DLD1 (cell line): Measurements from ENCODE around the gene TCERG1L.
"Not testable (repeated sequence)": the region's sequence is repeated elsewhere in the genome, so short reads cannot be mapped to it uniquely, and the experiment has no call there.

Experiments
- in situ Hi-C: cut with HindIII; loops from 2 replicates; pipeline ENCODE4 v1.10.0; 2017; ENCODE audit warnings: low sequenced_read_pairs

TCERG1L gene

DNA sequence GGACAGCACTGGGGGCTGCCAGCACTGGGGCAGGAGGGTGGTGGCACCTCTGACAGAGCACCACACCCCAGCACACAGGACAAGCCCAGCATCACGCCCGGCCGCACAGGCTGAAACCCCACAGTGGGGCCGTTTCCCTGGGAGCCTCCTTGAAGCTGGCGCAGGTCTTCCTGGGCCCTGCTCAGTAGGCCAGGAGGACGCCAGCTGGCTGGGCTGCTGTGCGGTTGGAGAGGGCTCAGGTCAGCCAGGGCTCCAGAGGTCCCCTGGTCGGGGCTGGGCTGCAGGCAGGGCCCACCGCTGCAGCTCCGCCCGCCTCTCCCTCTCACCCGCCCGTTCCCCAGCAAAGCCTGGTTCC, 137.3 kb downstream of the TCERG1L start:
- in situ Hi-C loops, result no loop called here

DNA sequence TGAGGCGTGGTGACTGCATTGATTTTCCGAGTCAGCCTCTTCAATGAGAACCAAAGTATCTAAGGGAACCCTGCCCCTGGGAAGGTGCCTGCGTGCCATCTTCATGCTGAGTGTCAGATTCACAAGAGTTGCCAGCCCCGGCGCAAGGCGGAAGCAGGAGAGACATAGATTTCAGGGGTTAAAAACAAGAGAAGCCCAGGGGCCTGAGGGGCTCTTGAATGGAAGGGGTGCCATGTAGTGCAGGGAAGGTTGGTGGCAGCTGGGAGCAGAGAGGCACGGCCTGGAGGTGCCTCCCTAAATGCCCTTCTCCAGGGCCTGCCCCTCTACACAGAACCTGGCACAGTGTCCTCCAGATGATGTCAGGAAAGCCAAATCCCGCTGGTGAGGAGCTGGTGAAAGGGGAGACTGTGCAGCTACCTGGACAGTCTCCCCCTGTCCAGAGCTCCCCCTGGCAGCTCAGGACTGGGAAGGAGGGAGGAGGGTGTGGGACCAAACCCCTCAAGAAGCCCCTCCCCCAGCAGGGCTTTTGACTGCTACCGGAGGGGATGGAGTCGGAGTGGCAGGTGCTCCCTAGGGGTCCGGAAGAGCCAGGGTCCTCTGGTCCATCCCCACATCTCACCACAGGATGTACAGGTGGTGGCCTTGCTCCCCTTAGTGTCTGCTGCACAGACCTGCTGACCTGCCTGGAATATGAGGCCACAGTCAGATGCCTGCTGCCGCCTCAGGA, 137.9 kb downstream of the TCERG1L start:
- in situ Hi-C loops, result no loop called here

DNA sequence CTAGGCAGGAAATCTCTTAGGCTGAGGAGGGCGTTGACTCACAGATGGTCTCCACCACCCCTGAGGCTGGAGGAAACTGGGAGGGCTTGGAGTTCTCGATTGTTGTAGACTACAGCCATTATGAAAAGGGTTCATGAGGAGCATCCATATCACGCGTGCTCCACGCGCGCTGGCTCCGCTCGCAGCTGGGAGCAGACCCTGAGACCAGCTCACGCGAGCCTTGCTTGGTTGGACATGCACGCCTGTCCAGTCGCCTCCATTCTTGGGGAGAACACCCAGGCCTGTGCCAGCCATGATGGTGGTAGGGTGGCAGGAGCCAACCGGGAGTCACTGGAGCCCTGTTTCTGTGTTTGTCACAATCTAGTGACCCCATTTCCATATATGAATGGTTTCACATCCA, 139.1 kb downstream of the TCERG1L start:
- in situ Hi-C loops, result no loop called here

DNA sequence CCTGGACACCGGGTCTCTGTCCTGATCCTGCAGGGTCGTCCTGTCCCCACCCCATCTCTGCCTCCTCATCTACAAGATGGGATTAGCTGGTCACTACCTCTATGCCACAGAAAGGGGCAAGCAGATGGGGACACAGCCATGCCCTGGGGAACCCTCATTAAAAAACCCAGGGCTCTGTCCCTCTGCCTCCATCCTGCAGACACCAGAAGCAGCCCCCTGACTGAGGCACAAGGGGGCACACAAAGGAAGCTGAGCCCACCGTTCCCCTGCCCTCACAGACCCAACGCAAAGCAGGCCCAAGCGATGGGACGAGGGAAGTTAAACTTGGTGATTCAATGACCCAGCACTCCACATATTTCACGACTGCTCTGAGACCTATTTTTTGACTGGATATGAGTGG, 142.4 kb downstream of the TCERG1L start:
- in situ Hi-C loops, result no loop called here

DNA sequence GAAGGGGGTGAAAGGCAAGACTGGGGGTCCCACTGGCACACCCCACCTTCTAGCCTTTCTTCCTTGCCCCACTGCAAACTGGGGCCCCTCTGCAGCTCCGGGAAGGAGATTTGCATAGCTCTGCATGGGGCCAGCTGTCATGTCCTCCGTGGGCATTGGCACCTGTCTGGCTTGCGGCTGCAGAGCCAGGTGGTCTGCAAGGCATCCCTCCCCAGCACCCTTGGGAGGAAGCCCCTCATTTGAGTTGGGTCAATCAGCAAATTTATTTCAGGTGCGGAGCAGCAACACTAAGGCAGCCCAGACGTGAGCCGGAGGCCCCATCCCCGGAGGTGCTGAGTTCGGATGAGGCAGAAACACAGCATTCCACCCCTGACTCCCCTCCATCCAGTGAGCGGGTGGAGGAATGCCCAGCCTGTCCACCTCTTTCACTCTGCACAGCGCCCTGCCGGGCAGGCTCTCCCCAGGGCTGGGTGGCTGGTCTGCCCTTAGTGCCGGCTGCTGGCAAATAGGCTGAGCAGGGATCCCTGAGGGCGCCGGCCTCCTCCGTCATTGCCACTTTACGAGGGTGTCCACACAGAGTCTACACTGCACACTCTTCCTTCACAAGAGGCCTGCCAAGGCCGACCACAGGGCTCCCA, 143.2 kb downstream of the TCERG1L start:
- in situ Hi-C loops, result no loop called here

DNA sequence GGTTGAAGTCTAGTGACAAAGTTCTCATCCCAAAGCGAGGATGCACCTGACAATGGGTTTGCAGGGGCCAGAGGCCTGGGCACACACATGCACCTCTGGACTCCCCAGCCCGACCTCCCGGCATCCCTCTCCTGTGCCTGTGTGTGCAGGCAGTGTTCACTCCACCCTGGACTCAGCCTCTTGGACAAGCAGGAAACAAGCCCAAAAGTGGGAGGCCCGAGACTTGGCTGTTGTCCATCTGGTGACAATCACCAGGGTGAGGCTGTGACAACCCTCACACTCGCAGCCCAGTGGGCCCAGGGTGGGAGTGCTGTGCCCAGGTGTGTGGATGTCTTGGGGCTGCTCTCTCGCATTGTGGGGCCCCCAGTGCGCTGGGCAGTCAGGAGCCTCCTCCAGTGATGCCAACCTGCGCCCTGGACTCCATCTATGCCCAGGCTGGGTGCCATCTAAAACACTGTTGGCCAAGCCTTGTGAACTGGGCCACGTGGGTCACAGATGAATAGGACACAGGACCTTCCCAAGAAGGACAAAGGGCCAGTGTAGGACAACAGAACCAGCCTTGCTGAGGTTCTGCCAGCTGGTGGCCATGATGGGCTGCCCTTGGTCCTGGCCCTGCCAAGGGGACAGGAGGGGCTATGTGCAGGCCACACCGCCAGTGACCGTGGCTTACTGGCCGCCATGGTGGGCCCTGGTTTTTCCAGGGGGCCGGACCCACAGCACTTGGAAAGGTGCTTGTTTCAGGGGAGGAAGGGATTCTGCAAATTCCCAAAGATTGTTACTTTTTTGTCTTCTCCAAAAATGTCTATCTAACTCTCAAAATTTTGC, 144.3 kb downstream of the TCERG1L start:
- in situ Hi-C loops, result no loop called here

DNA sequence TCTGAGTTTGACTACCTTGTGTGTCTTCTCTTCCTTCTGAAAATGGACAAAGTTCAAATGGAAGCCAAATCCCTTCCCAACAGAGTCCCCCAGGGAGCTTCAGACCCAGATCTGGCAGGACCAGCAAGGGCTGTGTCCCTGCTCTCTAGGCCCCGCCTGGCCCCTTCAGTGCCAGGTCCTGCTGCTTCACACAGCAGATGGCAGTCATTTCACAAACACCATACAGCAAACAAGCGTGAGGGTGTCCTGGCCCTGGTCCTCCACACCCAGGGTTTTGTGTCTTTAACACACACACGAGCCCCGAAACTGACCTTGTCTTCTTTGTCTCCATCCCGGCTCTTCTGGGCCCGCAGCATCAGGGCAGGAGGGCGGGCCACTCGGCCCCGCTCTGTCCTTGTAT, 145.0 kb downstream of the TCERG1L start:
- in situ Hi-C loops, result no loop called here

DNA sequence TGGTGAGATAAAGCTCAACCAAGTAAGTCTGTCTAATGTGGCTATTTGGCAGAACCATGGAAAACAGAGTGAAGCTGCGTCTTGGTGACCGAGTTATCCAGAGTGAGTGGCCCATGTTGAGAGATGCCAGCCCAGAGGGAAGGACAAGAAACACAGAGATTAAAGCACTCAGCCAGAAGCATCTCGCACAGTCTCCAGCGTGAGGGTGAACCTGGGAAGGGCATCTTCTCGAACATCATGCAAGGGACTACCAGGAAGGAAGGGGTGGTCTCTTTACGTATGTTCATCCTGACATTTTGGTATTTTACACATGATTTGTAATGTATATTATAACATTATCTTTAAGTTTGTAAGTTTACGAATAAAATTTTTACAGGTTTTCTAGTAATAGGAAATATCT, 146.4 kb downstream of the TCERG1L start:
- in situ Hi-C loops, result no loop called here

DNA sequence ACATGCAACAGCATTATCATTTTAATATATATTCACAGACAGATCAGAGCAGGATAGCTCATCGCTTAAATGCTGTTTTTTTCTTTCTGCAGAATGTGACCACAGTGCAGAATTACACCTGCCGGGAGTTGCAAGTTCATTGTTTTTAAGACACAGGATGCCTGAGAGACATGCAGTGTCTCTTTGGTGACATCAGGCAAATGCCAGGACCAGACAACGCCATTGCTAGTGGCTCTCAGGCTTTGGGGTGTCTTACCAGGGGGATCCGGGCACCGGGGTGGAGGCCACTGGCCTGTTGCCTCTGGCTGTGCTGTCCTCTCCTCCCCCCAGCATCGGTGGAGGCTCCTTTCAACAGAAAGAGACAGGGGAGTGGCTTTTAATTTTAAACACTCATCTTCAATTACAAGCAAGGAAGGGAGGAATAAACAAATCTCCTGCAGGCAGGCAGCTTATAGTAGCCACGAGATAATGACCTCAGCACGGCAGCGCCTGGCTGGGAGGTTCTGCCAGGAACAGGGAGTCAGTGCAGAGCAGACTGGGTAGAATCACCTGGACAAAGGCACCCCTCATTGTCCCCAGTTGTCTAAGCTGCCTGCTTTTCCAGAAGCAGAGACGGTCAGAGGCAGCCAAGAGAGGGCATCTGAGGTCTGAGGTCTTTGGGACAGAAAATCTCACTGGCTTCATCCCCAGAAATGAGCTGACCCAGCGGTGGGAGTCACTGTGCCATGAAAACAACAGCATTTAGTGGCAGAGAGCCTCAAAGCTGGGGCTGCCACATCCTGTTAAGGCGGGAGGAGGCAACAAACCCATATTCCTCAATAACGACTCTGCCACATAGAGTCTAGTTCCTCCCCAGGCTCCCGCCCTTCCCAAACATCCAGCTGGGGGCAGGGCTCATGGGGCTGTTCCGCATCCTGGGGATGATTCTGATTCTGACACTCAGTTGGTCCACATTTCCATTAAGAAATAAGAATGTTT, 148.4 kb downstream of the TCERG1L start:
- in situ Hi-C loops, result no loop called here

DNA sequence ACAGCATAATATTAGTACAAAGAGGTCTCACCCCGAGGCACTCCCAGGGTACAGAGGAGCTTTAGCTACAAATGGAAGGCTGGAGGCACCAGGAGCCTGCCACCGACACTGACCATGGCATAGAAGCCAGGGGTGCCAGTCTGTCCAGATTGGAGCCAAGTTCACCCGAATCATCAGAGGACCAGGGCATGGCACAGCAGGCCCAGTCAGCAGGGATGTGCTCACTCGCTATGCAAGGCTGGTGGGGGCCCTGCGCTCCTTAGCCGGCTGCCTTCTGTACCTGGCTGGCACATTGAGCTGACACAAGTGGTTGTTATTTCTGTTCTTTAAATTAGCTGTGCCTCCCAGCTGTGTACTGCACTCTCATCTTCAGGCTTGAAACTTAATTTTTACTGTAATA, 149.3 kb downstream of the TCERG1L start:
- in situ Hi-C loops, result no loop called here

DNA sequence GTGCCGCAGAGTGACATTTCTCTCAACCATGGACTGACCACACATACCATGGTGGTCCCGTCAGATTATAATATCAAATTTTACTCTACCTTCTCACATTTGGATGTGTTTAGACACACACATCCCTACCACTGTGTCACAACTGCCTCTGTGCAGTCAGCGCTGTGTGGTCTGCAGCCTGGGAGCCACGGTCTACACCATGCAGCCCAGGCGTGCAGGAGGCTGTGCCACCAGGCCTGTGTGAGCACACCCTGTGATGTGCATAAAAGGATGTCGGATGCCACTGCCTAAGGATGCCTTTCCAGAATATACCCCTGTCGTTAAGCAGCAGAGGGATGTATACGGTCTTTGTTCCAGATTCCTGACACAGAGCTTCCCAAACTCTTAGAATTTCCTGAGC, 150.4 kb downstream of the TCERG1L start:
- in situ Hi-C loops, result no loop called here

DNA sequence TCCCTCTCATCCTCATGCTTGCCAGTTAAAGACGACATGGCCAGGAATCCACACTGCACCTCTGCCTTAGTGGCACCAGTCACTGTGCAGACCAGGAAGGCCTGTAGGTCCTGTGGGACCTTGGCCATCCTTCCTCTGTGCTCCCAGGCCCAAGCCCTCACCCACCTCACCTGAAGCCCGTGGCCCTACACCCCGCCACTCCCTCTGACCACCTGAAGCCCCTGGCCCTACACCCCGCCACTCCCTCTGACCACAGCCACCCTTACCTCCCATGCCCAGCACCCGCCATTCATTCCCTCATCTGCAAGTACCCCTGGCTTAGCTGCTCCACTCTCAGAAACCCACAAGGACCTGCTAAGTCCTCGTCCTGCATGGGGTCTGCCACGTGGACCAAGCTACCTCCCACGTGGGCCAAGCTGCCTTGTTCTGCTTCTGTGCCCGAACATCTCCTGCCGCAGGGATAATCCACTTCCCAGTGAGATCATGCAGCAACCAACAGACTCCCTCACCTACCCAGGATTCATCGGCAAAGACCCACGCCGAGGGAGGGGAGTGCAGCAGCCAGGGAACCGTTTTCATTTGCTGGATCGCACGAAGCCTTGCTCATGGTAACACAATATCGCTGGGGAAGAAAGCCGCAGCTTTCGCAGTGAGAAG, 151.2 kb downstream of the TCERG1L start:
- in situ Hi-C loops, result no loop called here

DNA sequence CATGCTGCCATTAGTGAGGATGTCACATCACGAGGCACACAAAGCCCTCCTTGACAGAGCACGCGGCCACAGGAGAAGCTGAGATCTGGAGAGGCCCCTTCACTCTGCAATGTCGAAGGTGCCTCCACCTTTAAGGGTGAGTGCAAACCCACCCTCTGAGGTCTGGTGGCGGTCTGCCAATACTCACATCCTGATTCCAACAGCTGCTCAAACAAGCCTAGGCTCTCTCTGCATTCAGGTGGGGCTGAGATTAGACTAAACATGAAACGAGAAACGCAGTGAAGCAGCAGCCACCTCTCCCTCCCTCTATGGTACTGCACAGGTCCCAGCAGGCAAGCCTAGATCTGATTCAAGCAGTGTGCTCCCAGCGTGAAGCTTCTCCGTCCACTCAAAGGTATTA, 151.8 kb downstream of the TCERG1L start:
- in situ Hi-C loops, result no loop called here

DNA sequence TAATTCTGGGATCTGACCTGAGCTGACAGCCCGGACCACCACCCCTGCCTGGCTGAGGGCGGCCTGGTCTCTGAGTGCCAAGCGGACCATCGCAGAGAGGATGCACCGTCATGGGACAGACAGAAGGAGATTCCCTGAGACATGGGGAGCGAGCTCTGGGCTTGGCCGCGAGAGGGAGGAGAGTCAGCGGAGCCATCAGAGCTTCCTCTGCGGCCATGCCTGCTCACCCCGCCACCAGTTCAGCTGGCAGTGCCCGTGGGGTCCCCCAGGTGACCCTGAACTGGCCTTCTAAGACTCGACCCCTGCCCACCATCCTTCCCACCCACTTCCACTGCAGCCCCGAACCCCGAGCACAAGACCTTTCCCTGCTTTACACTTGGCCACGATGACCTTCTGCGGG, 152.8 kb downstream of the TCERG1L start:
- in situ Hi-C loops, result no loop called here

DNA sequence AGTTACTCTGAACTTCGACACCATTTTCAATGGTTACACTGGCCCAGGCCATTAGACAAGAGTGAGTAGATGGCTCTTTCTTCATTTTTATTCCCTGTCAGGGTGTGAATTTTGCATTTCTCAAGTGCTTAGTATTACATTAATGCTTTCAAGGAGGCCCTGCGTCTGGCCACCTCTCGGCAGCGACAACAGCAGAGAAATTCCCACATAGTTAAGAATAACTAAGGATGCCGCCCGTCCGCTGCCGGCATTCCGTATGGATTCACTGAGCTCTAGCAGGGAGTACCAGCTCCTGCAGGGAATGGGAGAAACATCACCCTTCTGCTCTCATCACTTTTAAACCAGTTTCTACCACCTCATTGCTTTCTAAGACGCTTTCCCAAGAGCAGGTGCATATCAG, 153.6 kb downstream of the TCERG1L start:
- in situ Hi-C loops, result no loop called here

DNA sequence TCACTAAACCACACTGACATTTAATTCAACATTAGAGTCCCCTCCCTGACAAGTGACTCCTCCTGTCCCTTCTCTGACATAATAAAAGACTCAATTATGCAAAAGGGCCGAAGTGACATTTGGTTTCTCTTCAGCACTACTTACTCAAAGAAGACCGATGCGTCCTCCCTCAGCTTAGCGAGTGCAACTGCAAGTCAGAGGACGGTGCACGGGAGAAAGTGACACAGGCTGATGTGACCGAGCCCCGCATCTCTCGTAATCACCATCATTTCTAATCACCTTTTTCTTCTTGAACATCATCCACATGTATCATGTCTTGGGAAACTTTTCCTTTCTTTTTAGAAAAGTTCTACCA, 155.7 kb downstream of the TCERG1L start:
- in situ Hi-C loops, result no loop called here

DNA sequence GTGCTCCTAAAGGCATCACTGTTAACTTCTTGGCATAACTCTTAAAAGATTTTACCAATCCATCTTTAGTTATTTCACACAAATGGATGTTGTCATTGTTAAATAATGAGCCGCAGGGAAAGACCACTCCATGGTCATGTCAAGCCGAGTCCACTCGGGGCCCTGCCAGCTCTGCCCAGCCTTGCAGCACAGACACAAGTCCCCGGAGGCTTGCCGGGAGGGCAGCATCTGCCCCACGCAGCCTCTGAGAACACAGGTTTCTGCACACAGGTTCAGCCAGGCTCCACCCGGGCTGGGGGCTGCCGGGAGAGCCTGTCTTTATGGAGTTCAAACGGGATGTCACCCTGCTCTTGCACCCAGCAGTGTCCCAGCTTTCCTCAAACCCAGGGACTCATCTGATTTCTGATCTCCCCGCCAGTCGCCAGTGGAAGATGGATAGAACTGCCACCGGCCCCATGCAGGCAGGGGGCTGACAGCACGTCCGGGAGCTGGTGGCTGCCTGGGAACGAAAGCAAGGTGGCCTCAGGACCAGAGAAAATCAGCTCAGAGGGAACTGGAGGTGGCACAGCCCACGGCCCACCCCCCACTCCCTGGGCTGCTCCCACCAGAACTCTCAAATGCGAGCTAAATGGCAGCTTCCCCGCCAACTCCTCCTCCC, 156.2 kb downstream of the TCERG1L start:
- in situ Hi-C loops, result no loop called here

DNA sequence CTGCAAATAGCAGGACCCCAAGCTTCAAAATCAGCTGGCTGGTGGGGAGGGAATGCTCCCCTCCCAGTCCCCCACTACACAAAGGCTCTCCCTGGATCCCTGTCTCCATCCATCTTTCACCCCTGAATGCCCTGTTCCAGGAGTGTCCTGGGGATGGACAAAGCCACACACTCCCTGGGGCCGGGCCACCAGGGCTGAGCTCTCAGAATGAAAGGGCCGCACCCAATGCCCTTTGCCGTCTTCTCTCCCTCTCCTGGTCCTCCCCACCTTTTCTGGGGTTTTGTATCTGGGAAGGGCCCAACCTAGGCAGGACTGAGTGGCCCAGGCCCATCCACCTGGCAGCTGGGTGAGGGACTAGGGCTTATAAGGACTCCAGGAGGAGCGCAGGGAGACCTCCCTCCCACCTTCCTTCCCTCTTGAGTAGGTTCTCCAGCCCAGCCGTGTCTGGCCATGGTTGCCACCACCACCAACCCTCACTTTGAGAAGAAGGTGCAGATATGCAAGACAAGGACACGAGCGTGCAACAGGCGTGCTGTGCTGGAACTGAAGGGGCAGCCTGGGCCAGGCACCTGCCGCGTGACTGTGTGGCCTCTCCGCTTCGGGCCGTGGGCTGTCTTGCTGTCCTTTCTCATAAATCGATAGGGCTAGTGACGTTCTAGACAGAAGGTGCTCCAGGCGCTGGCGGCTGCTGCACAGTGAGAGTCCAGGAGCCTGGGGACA, 157.1 kb downstream of the TCERG1L start:
- in situ Hi-C loops, result no loop called here

DNA sequence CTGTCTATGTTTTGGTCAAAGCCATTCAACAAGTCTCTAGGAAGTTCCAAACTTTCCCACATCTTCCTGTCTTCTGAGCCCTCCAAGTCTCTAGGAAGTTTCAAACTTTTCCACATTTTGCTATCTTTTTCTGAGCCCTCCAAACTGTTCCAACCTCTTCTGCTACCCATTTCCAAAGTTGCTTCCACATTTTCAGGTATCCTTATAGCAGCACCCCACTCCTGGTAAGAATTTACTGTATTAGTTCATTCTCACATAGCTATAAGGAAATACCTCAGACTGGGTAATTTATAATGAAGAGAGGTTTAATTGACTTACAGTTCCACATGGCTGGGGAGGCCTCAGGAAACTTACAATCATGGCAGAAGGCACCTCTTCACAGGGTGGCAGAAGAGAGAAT, 159.1 kb downstream of the TCERG1L start:
- in situ Hi-C loops, result not testable (repeated sequence)
